NCI-H146 treated with DMSO at 0.1 percent for 48 hours (cell line): ENCODE results near the gene RSL1D1.
A peak's percentile ranks its signal among the peaks of the same experiment; 100 is the strongest.
"Not testable (repeated sequence)": the region's sequence is repeated elsewhere in the genome, so short reads cannot be mapped to it uniquely, and the experiment has no call there.

Experiments used
- DNase-seq: peaks from one replicate; lab custom pipeline; 2025; ENCODE audit not compliant: unreplicated experiment; lab: John Stamatoyannopoulos, UW

The RSL1D1 gene

DNA sequence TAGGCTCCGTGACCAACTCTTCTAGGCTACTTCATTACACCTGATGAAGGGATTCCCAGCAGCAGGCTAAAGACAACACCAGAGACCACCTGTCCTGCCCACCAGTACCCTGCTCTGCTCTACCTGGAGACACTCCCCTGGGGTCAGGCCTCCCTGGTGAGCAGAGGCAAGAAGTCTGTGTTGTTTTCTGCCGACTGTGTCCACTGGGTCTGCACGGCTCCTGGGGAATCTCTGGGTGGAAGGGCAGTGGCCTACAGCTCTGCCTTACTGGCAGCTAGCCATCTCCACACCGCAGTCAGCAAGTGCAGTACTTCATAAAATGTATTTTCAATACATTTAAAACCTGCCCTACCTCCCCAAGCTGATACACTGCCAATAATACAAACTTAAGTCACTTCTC, 6.8 kb downstream of the RSL1D1 start:
- no peak for DNase-seq

DNA sequence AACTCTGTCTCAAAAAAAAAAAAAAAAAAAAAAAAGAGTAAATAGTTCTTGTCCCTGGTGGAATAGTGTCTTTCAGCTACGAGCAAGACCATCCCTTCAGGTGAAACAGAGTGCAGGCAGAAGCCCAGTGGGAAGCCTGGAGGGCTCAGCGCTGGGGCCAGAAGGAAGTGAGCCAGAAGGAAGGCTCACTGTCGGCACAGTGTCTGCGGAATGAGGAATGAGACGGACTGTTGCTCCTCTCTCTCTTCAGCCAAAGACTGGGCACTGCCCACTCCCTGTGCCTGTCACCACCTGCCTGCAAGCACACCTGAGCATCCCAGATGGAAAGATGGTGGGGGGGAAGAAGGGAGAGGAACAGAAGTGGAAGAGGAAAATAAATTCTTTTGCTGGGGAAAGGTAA, 7.5 kb downstream of the RSL1D1 start:
- DNase-seq: no peak

DNA sequence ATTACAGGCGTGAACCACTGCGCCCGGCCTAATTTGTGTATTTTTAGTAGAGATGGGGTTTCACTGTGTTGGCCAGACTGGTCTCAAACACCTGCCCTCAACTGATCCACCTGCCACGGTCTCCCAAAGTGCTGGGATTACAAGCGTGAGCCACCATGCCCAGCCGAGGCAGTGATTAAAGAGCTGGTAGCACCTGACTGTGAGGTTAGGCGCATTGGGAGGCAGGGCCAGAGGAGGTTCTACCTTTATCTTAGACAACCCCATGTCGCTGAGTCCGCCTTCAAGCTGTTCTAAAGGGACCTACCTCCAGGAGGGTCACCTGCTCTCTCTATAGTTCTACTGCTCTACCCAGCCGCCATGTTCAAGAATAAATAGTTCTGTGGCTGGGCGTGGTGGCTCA, 8.1 kb downstream of the RSL1D1 start:
- no peak for DNase-seq

DNA sequence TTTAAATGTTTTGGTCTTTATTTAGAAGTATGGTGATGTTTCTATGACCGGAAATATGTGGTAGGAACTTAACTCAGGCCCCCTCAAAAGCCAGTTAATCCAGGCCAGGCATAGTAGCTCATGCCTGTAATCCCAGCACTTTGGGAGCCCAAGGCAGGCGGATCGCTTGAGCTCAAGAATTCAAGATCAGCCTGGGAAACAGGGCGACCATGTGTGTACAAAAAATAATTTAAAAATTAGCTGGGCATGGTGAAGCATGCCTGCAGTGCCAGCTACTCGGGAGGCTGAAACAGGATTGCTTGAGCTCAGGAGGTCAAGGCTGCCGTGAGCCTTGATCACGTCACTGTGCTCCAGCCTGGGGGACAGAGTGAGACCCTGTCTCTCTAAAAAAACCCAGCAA, 10.3 kb downstream of the RSL1D1 start:
- DNase-seq: no peak

DNA sequence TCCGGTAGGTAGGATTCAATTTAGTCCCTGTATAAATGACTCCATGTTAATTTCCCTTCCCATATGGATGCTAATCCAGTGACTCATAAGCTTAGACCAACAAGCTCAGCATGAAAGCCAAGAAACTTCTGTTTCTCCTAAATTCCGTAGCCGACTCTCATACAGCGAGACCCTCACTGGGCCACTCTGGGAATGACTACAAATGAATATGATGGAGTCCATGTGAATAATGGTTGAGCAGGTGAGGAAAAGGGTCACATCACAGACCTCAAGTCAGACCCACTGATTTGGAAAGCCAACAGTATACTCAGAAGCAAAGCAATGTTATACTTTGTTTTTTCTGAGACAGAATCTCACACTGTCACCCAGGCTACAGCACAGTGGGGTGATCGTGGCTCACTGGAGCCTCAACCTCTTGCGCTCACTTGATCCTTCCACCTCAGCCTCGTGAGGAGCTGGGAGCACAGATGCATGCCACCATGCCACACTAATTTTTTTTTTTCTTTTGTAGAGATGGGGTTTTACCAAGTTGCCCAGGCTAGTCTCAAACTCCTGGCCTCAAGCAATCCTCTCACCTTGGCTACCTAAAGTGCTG, 14.6 kb downstream of the RSL1D1 start:
- no peak for DNase-seq

DNA sequence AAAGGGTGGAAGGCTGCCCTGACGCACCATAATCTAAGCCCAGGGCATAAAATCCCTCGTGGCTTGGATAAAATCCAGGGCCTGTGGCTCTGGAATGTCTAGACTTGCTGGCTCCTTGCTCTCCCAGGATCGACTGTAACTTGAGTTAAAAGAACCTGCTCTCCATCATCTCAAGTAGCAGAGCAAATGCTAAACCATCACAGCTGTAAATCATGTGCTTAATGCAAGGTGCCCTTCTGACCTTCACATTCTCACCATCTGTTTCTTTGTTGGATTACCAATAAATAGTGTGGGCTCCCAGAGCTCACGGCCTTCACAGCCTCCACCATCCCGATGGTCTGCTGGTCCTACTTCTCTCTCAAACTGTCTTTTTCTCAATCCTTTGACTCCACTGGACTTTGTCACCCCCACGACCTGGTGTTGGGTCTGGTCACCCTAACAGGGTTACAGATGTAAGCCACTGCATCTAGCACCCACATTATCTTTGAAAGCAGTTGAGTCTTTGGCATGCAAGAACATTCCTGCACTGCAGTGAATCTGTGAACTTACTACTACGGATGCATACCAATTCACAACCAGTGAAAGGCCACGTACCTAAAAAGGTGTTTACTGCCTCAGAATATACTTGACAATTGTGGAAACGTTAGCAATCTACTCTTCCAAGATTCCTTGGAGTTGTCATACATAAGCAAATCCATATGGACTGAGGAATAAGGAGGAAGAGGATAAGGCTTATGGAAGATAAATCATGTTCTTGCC, 15.3 kb downstream of the RSL1D1 start:
- no peak for DNase-seq

DNA sequence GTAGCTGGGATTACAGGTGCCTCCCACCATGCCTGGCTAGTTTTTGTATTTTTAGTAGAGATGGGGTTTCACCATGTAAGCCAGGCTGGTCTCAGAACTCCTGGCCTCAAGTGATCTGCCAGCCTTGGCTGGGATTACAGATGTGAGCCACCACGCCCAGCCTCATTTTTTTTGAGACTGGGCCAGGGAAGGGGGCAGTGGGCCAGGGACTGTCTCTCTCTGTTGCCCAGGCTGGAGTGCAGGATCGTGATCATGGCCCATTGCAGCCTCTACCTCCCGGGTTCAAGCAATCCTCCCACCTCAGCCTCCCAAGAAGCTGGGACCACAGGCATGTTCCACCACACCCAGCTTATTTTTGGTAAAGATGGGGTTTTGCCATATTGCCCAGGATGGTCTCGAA, 16.0 kb downstream of the RSL1D1 start:
- no peak for DNase-seq

DNA sequence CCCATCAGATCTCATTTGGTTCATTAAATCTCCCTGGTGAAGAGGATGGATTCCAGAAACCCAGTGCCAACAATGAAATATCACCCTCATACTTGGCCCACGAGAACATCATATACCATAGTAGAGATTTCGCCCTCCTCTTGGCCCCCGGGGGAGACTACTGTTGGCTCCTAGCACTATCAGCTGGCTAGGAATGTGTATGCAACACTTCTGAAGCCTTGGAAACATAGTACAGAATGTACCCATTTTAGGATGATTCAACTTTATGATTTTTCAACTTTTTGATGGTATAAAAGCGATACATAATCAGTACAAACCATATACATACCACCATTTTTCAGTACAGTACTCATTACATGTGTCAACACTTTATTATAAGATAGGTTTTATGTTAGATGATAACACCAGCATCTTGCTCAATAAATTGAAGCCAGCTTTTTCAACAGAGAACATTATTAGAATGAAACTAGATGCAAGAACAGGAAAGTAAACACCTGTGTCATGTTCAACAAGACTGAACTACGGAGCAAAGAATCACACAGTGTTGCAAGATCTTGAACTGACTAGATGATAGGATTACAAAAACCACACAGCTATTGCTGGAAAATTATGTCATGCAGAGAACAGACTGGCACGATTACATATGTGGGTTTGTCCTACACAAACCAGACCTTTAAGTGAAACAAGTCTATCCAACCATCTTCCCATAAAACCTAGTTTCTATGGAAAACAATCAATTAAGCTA, 17.2 kb downstream of the RSL1D1 start:
- DNase-seq: no peak

DNA sequence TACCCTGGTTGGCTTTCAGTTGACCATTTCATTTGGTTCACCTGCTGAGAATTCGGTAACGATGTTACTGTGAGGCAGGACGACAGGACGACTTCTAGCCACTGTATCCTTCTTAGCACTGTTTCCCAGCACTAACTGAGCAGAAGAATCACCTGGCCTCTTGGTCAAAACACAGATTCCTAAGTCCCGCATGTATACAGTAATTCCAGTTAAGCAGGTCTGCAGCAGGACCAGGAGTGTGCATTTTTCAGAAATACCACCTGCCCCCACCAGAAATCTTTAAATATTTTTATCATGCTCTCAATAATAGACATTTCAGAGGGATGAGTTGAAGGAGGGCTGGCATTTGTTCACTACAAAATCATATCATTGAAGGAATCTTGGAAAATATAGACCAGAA, 22.6 kb downstream of the RSL1D1 start:
- no peak for DNase-seq

DNA sequence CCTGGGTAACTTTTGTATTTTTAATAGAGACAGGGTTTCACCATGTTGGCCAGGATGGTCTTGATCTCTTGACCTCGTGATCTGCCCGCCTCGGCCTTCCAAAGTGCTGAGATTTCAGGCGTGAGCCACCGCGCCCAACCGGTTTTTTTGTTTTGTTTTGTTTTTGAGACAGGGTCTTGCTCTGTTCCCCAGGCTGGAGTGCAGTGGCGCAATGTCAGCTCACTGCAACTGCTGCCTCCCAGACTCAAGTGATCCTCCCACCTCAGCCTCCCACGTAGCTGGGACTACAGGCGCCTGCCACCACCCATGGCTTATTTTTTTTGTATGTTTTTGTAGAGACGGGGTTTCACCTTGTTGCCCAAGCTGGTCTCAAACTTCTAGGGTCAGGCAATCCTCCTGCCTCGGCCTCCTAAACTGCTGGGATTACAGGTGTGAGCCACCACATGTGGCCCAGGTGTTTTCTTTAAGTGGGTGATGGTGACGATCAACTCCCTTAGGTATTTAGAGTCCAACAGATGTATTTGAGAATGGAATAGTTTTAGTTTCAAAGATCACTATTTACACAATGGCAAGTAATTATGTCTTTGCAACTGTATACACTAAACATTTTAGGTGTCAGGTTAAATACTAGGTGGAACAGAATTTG, 25.7 kb downstream of the RSL1D1 start:
- DNase-seq: not testable (repeated sequence)

DNA sequence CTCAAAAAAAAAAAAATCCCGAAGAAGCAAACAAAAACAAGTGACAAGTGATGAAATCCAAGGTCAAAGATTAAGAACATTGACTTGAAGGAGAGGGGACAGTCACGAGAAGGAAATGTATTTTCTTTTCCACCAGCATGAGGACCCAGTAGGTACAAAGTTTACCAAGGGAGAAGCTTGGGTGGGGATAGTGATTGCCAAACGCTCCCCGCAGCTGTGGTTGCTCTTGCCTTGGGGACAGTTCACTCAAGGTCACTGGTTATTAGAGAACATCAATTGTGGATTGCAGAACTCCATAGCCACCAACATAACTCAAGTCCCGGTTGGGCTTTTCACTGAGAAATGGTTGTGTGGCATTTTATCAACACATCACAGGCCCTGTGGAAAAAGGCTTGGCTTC, 27.0 kb downstream of the RSL1D1 start:
- DNase-seq: peak; percentile 13

DNA sequence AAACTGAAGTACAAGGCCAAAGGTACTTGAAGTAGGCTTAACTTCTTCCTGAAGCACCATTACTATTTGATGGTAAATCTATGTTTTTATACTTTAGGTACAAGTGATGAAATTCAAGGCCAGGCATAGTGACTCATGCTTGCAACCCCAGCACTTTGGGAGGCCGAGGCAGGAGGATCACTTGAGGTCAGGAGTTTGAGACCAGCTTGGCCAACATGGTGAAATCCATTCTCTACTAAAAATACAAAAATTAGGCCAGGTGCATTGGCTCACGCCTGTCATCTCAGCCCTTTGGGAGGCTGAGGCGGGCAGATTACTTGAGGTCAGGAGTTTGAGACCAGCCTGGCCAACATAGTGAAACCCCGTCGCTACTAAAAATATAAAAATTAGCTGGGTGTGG, 27.7 kb downstream of the RSL1D1 start:
- DNase-seq: not testable (repeated sequence)

DNA sequence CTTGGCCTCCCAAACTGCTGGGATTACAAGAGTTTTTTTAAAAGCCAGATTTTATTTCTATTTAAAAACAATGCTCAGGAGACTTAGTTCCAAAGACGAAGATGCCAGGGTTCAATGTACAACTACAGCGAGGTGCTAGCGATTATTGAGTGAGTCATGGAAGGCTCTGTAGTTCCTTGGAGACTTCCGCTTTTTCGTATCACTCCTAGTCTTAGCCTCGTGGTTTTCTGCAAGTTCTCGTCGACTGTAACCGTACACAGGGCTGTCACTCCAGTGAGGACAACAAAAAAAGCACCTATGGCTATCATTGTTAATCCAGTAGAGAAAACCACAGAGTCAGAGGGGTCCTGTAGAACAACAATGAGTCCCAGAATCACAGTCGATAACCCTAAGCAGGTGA, 31.5 kb downstream of the RSL1D1 start:
- DNase-seq: no peak

DNA sequence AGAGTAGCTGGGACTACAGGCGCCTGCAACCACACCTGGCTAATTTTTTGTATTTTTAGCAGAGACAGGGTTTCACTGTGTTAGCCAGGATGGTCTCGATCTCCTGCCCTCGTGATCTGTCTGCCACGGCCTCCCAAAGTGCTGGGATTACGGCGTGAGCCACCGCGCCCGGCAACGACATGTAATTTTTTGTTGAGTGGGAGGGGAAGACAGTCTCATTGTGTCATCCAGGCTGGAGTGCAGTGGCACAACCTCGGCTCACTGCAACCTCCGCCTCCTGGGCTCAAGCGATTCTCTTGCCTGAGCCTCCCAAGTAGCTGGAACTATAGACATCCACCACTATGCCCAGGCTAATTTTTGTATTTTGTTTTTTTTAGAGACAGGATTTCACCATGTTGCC, 32.4 kb downstream of the RSL1D1 start:
- DNase-seq: not testable (repeated sequence)

DNA sequence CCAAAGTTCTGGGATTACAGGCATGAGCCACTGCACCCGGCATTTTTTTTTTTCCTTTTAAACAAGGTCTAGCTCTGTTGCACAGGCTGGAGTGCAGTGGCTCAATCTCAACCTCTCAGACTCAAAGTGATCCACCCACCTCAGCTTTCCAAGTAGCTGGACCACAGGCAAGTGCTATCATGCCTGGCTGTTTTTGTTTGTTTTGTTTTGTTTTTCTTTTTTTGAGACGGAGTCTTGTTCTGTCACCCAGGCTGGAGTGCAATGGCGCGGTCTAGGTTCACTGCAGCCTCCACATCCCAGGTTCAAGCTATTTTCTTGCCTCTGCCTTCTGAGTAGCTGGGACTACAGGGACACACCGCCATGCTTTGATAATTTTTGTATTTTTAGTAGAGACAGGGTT, 35.2 kb downstream of the RSL1D1 start:
- no peak for DNase-seq

DNA sequence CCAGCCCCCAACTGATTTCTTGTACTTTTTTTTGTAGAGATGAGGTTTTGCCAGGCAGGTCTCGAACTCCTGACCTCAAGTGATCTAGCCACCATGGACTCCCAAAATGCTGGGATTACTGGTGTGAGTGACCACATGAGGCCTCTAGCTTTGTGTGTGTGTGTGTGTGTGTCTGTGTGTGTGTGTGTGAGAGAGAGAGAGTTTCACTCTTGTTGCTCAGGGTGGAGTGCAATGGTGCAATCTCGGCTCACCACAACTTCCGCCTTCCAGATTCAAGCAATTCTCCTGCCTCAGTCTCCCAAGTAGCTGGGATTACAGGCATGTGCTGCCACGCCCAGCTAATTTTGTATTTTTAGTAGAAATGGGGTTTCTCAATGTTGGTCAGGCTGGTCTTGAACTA, 36.5 kb downstream of the RSL1D1 start:
- DNase-seq: not testable (repeated sequence)

DNA sequence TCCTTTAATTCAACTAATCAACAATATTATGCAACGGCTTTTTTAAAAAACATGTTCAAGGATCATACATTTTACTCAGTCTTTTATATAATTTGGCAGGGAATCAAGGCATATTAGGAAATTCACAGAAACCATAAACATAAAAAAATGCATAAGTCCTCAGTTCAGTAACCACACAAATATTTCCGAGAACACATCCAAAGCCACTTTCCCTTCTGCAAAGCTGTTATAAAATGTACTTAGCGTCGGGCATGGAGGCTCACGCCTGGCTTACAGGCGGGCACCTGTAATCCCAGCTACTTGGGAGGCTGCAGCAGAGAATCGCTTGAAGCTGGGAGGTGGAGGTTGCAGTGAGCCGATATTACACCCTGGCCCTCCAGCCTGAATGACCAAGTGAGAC, 44.6 kb downstream of the RSL1D1 start:
- DNase-seq: no peak

DNA sequence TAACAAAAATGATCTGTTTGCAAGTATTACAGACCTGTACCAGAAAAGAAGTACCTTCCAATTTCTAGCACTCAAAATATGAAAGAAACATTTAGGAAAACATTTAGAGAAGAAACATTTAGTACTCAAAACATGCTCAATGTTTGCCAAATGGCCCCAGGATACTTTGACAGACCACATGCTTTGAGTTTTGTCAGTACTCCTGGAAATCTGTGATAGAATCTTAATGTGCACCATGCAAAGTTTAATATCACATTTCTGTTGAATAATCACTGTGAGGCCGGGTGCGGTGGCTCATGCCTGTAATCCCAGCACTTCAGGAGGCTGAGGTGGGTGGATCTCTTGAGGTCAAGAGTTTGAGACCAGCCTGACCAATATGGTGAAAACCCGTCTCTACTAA, 45.8 kb downstream of the RSL1D1 start:
- no peak for DNase-seq

DNA sequence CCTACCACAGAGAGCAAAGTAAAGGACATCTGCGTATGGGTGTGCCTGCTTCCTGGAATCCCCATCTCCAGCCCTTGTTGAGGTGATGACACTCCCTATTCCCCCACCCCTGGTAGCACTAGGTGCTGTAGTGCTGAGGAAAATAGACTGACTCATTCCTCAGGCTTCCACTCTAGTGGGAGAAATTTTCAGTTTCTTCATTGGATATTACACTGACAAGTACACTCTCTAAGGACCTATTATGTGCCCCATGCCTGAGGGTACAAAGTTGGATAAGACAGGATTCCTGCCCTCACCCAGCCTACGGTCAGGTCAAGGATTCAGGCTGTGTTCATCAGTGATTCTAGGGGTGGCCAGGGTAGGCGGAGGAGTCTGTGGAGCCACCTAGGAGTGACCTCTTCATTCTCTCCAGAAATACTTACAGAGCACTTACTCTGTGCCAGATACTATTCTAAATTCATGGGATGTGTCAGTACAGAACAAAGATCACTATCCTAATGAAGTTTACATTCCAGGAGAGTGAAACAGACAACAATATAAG, 49.8 kb downstream of the RSL1D1 start:
- DNase-seq: no peak

DNA sequence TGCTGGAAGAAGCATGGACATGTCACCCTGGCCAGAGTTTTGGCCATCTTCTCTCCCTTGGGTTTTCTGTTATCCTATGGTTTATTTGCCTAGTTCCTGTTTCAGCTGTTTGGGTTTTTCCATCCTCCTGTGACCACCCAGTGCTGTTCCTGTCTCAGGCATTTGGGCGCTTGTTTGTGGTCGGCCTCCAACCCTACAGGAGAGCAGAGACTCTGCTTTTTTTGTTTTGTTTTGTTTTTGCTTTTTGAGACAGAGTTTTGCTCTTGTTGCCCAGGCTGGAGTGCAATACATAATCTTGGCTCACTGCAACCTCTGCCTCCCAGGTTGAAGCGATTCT, 51.0 kb downstream of the RSL1D1 start:
- DNase-seq: no peak

DNA sequence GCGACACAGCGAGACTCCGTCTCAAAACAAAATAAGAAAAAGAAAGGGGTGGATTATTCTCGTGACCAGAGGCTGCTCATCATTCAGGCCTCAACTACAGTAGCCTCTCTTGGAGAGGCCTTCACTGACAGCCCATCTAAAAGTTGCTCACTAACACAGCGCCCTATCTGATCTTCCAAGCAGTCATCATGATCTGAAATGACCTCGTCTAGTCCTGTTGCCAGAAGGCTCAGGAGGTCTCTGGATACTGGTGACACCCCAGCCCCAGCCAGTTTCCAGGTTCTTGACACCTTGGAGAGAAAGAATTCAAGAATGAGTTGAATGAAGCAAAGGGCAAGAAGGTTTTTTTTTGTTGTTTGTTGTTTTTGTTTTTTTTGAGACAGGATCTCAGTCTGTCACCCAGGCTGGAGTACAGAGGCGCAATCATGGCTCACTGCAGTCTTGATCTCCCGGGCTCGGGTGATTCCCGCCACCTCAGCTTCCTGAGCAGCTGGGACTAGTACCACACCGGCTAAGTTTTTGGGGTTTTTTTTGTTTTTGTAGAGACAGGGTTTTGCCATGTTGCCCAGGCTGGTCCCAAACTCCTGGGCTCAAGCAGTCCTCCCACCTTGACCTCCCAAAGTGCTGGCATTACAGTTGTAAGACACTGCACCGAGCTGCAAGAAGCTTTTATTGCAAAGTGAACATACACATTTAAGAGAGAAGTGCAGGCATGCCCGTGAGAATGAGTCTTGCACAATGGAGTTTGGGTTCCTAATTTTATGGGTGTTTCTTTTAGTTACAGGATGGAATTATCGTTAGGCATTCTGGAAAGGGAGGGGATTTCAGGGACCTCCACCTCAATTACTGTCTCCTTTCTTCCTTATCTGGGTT, 51.6 kb downstream of the RSL1D1 start:
- no peak for DNase-seq
